Adrenal gland (tissue), 12 donors: ENCODE measurements around the gene PDGFRB. TPM values are rescaled to one million over a fixed set of nuclear protein-coding genes. Genes with fewer than 3 reads are reported as not detected.

ENCODE experiments used
- DNase-seq, 7 donors: peaks; one replicate each; pipeline ENCODE4 v3.0.0-alpha.2; 2019 to 2020
- H3K27ac ChIP-seq, 5 donors: fragments of 200-600 bp; sonication (generic) in 4 of 5; 1 replicate in 3 of 5; 2 replicates in 2 of 5; pipeline versions ENCODE4 v1.5.1 to v1.8.0; 2016 to 2020; ENCODE audit warnings: mild to moderate bottlenecking in 1 of 5
- H3K27me3 ChIP-seq: fragments of 200-600 bp; 2 replicates; pipeline ENCODE4 v1.8.0; 2021
- H3K36me3 ChIP-seq, 2 donors: fragments of 200-600 bp; replicated peaks in 1 of 2; 1 replicate in 1 of 2; 2 replicates in 1 of 2; pipeline versions ENCODE4 v1.5.1 to v1.8.0; 2018 to 2022
- H3K4me1 ChIP-seq, 2 donors: fragments of 200-600 bp; replicated peaks in 1 of 2; 1 replicate in 1 of 2; 2 replicates in 1 of 2; pipeline versions ENCODE4 v1.5.1 to v1.8.0; 2018 to 2021
- H3K4me3 ChIP-seq, 4 donors: fragments of 200-600 bp; sonication (generic) in 3 of 4; one replicate each; pipeline ENCODE4 v1.5.1; 2016 to 2018
- H3K9me3 ChIP-seq, 3 donors: fragments of 200-600 bp; sonication (generic) in 1 of 3; replicated peaks in 1 of 3; 1 replicate in 2 of 3; 2 replicates in 1 of 3; pipeline versions ENCODE4 v1.5.1 to v1.8.0; 2016 to 2021
- CTCF ChIP-seq, 6 experiments: fragments of 450-650 bp in 4 of 6; fragments of 200-600 bp in 2 of 6; sonication (generic) in 1 of 6; IDR thresholded peaks; 1 replicate in 5 of 6; 2 replicates in 1 of 6; pipeline versions ENCODE4 v1.5.1 to v1.8.0; 2016 to 2021; ENCODE audit warnings: antibody characterized with exemption in 6 of 6, mild to moderate bottlenecking in 2 of 6, moderate library complexity in 1 of 6
- POLR2A ChIP-seq, 2 donors: fragments of 450-650 bp; IDR thresholded peaks; one replicate each; pipeline ENCODE4 v1.6.1; 2017; ENCODE audit warnings: antibody characterized with exemption in 2 of 2, mild to moderate bottlenecking in 2 of 2, moderate library complexity in 1 of 2
- WGBS, 4 donors: extraction: QIAGEN DNeasy Blood & Tissue Kit in 2 of 4; methylation state at CpG; one replicate each; pipeline versions ENCODE4 v1.1.5 to v1.1.7; 2013 to 2017; 5-methylcytosine and 5-hydroxymethylcytosine counted together
- intact Hi-C, 2 donors: fragments of 100-400 bp; cut with DNase I; formaldehyde crosslinking; loops; one replicate each; pipeline versions ENCODE4 v1.14.1 to v1.15.0; 2022 to 2023
- polyA plus RNA-seq, 3 donors: library from polyadenylated mRNA; stranded (reverse); fragments of 200-250 nt in 2 of 3; fragments of 350-450 nt in 1 of 3; fragmentation: Illumina TruSeq in 1 of 3; extraction: RNeasy Lipid Tissue Mini Kit (QIAGEN cat#74804) in 1 of 3; gene quantifications; one replicate each; pipeline ENCODE4 v1.2.3, GENCODE V29; 2013 to 2014
- total RNA-seq, 9 donors: library from RNA; depleted of rRNA in 4 of 9; stranded (reverse); fragments of >200 nt in 4 of 9; fragments of 120-200 nt in 1 of 9; fragmentation: NEBNext Ultra II Directional in 1 of 9; extraction: Animal tissue kit (Norgen Biotek cat#: 25700) in 1 of 9; gene quantifications; one replicate each; pipeline versions ENCODE4 v1.1.0 to v1.2.4, GENCODE V29; 2013 to 2023
- donor health status: healthy with polysubstance abuse.
- donor health status: Bipolar disorder and iron deficiency.
- donor health status: DM: yes; HTN: yes; CAD: no.
- donor health status: DM: no; HTN: no; CAD: no.
- donor health status: DM: no; HTN: no; CAD: no.
- donor health status: DM: yes; HTN: yes; CAD: no.

Gene PDGFRB
- total and polyA plus RNA-seq, 12 donors, result 21.3 to 188 (median 73.1) TPM

- 74 to 87% (median 79%) methylated on average over 9 of the region's 9 CpGs for WGBS, 4 donors
- H3K9me3 ChIP-seq, result no peaks in the 10 kb centered on the region
- no peak for TF ChIP-seq CTCF (IDR thresholded peaks at IDR 0.05)
- no peak for TF ChIP-seq POLR2A (IDR thresholded peaks at IDR 0.05)
These were observed 40.3 kb upstream of the PDGFRB start for GRCh38 chr5:150195736-150196485.

GRCh38 chr5:150192462-150192861 lies 36.8 kb upstream of the PDGFRB start:
- TF ChIP-seq POLR2A (IDR thresholded peaks at IDR 0.05) (no peak), CTCF (IDR thresholded peaks at IDR 0.05) (no peak)
- no peak overlapping the region for H3K4me3 ChIP-seq
- H3K27me3 ChIP-seq, result peaks cover 23% of the 10 kb centered on the region
- WGBS, 4 donors, result 59 to 76% (median 60%) methylated on average over 4 of the region's 4 CpGs; no CpG with 5 or more reads in 1 of the 4 donors
- no peaks in the 10 kb centered on the region for H3K36me3 ChIP-seq
- DNase-seq, result no peak
- no peaks in the 10 kb centered on the region for H3K4me1 ChIP-seq
- H3K9me3 ChIP-seq, result no peaks in the 10 kb centered on the region
- intact Hi-C loops, result no loop called here
- no peak overlapping the region for H3K27ac ChIP-seq

More at GRCh38 chr5:150195736-150196485, 40.3 kb upstream of the PDGFRB start:
- H3K36me3 ChIP-seq, result no peaks in the 10 kb centered on the region
- no peak for DNase-seq
- intact Hi-C loops, result no loop called here
- no peak overlapping the region for H3K4me3 ChIP-seq
- no peaks in the 10 kb centered on the region for H3K27me3 ChIP-seq
- no peak overlapping the region for H3K27ac ChIP-seq
- H3K4me1 ChIP-seq, result no peaks in the 10 kb centered on the region

GRCh38 chr5:150190987-150191386 lies 35.3 kb upstream of the PDGFRB start:
- Histone ChIP-seq H3K27ac (no peak overlapping the region), H3K4me1 (no peaks in the 10 kb centered on the region), H3K9me3 (no peaks in the 10 kb centered on the region), H3K27me3 (peaks cover 23% of the 10 kb centered on the region), H3K4me3 (no peak overlapping the region), H3K36me3 (no peaks in the 10 kb centered on the region)
- DNase-seq, result no peak
- TF ChIP-seq CTCF (IDR thresholded peaks at IDR 0.05), result no peak
- intact Hi-C loops, result no loop called here
- 17 to 35% (median 32%) methylated on average over 2 of the region's 2 CpGs for WGBS, 4 donors

- Histone ChIP-seq H3K36me3 (no peaks in the 10 kb centered on the region), H3K9me3 (no peaks in the 10 kb centered on the region), H3K27ac (no peak overlapping the region), H3K27me3 (peaks cover 23% of the 10 kb centered on the region), H3K4me3 (no peak overlapping the region), H3K4me1 (no peaks in the 10 kb centered on the region)
- no peak for DNase-seq
- WGBS, 4 donors, result 42 to 57% (median 53%) methylated on average over 4 to 16 of the region's 16 CpGs; no CpG with 5 or more reads in 1 of the 4 donors
- no peak for TF ChIP-seq POLR2A (IDR thresholded peaks at IDR 0.05)
- TF ChIP-seq CTCF (IDR thresholded peaks at IDR 0.05), result no peak
- intact Hi-C loops, result no loop called here
These were observed 34.9 kb upstream of the PDGFRB start for GRCh38 chr5:150190503-150190979.
